SK-N-SH treated with all-trans-retinoic acid at 6 μM for 48 hours (cell line): Measurements from ENCODE around the gene PNKD.

ENCODE experiments used
- CSDC2 ChIP-seq: fragments of 250-450 bp; sonication (Bioruptor Pico); IDR thresholded peaks from 2 replicates; pipeline ENCODE4 v1.5.0; 2020; ENCODE audit warnings: mild to moderate bottlenecking, moderate library complexity
- CSRNP3 ChIP-seq: fragments of 250-450 bp; sonication (Bioruptor Pico); IDR thresholded peaks from 2 replicates; pipeline ENCODE4 v1.5.1; 2021; ENCODE audit warnings: mild to moderate bottlenecking, moderate library complexity
- PATZ1 ChIP-seq: fragments of 250-450 bp; sonication (Bioruptor Pico); IDR thresholded peaks from 2 replicates; pipeline ENCODE4 v1.8.0; 2020; ENCODE audit warnings: mild to moderate bottlenecking, moderate library complexity, borderline replicate concordance
- SNAI2 ChIP-seq: fragments of 250-450 bp; sonication (Bioruptor Pico); IDR thresholded peaks from 2 replicates; pipeline ENCODE4 v1.5.0; 2020; ENCODE audit warnings: mild to moderate bottlenecking, moderate library complexity
- ZC3H10 ChIP-seq: fragments of 250-450 bp; sonication (Bioruptor Pico); IDR thresholded peaks from 2 replicates; pipeline ENCODE4 v1.5.1; 2021; ENCODE audit warnings: mild to moderate bottlenecking, moderate library complexity
- ZFP3 ChIP-seq: fragments of 250-450 bp; sonication (Bioruptor Pico); IDR thresholded peaks from 2 replicates; pipeline ENCODE4 v1.5.0; 2020; ENCODE audit warnings: mild to moderate bottlenecking, moderate library complexity

- TF ChIP-seq ZC3H10 (CRISPR knock-in tag) (no peak), CSRNP3 (CRISPR knock-in tag) (no peak), CSDC2 (CRISPR knock-in tag) (no peak), ZFP3 (CRISPR knock-in tag) (no peak), PATZ1 (CRISPR knock-in tag) (no peak), SNAI2 (CRISPR knock-in tag) (no peak)
Measured at GRCh38 chr2:218354045-218354444, 83.7 kb downstream of the PNKD start.
